B cell (primary cell): ENCODE results near the gene PSMG2.

ENCODE experiments used
- EZH2 ChIP-seq: IDR thresholded peaks from 2 replicates; pipeline ENCODE4 v1.6.1; 2012; ENCODE audit warnings: borderline replicate concordance, low read depth, mild to moderate bottlenecking, moderate library complexity, low read length; ENCODE audit not compliant: insufficient read depth, poor library complexity, severe bottlenecking
- TF ChIP-seq, protein P1 (sequence below): fragments of 200-600 bp; IDR thresholded peaks from one replicate; pipeline ENCODE4 v1.8.0; 2022; ENCODE audit warnings: antibody characterized with exemption, mild to moderate bottlenecking

DNA sequence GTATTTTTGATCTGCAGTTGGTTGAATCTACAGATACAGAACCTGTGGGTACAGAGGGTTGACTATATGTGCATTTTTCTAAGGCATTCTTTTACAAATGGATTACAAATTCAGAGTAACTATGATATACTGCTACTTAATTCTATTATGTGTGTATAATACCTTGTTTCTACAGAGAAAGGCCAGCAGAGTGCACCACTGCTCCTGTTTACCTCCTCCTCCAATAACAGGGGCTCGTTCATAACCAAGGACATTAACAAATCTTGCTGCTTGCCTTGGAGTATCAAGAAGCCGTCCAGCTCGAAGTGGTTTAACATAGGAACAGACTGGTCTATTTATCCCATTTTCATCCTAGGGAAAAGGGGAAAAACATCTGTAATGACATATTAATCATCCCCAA is 16.7 kb upstream of the PSMG2 start:
- TF ChIP-seq EZH2 = no peak
- TF ChIP-seq, protein P1, sequence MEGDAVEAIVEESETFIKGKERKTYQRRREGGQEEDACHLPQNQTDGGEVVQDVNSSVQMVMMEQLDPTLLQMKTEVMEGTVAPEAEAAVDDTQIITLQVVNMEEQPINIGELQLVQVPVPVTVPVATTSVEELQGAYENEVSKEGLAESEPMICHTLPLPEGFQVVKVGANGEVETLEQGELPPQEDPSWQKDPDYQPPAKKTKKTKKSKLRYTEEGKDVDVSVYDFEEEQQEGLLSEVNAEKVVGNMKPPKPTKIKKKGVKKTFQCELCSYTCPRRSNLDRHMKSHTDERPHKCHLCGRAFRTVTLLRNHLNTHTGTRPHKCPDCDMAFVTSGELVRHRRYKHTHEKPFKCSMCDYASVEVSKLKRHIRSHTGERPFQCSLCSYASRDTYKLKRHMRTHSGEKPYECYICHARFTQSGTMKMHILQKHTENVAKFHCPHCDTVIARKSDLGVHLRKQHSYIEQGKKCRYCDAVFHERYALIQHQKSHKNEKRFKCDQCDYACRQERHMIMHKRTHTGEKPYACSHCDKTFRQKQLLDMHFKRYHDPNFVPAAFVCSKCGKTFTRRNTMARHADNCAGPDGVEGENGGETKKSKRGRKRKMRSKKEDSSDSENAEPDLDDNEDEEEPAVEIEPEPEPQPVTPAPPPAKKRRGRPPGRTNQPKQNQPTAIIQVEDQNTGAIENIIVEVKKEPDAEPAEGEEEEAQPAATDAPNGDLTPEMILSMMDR = no peak
